Body of pancreas (tissue), 4 donors: Measurements from ENCODE around the gene NISCH.

ENCODE experiments used
- POLR2A ChIP-seq, 3 donors: fragments of 450-650 bp; IDR thresholded peaks; one replicate each; pipeline ENCODE4 v1.6.1; 2016; ENCODE audit warnings: antibody characterized with exemption in 3 of 3, mild to moderate bottlenecking in 2 of 3
- TF ChIP-seq, protein P1 (sequence below), 7 experiments: fragments of 450-650 bp in 4 of 7; fragments of 200-600 bp in 3 of 7; sonication (generic) in 3 of 7; IDR thresholded peaks; one replicate each; pipeline ENCODE4 v1.5.1; 2016 to 2019; ENCODE audit warnings: antibody characterized with exemption in 7 of 7

GRCh38 chr3:52532517-52532837, 77.1 kb downstream of the NISCH start:
- TF ChIP-seq, protein P1, sequence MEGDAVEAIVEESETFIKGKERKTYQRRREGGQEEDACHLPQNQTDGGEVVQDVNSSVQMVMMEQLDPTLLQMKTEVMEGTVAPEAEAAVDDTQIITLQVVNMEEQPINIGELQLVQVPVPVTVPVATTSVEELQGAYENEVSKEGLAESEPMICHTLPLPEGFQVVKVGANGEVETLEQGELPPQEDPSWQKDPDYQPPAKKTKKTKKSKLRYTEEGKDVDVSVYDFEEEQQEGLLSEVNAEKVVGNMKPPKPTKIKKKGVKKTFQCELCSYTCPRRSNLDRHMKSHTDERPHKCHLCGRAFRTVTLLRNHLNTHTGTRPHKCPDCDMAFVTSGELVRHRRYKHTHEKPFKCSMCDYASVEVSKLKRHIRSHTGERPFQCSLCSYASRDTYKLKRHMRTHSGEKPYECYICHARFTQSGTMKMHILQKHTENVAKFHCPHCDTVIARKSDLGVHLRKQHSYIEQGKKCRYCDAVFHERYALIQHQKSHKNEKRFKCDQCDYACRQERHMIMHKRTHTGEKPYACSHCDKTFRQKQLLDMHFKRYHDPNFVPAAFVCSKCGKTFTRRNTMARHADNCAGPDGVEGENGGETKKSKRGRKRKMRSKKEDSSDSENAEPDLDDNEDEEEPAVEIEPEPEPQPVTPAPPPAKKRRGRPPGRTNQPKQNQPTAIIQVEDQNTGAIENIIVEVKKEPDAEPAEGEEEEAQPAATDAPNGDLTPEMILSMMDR (IDR thresholded peaks at IDR 0.05), result no peak
- no peak for TF ChIP-seq POLR2A (IDR thresholded peaks at IDR 0.05)
